CD1c-positive myeloid dendritic cell (primary cell): Measurements from ENCODE around the gene DGKH.
"Not testable (repeated sequence)": the region's sequence is repeated elsewhere in the genome, so short reads cannot be mapped to it uniquely, and the experiment has no call there.

Source experiments
- DNase-seq: peaks from one replicate; pipeline ENCODE4 v3.0.0-alpha.2; 2016; ENCODE audit errors: extremely low spot score

Gene DGKH

DNA sequence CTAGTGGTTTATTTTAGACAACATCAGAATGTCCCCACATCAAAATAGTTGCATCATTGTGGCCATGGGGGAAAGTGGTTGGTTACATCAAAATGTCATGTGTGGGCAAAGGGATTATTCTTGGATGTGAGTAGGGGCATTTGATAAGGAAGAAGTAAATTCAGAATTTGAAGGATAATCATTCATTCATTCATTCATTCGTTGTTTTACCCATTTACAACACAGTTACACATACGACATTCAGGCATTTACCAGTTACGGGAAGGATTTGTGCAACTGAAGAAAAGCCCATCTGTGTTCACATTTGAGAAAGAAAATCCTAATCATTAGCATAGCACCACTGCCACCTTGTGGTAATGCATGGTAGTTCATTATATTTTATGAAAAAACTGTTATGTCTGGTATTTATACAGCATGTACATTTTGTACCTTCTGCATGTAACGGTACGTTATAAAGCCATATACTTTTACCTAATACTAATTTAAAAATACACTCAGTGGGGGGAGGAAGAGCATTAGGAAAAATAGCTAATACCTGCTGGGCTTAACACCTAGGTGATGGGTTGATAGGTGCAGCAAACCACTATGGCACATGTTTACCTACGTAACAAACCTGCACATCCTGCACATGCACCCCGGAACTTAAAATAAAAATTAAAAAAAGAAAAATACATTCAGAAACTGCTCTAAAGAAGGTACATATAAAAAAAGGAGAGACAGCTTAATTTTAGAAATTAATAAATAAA lies 62.1 kb downstream of the DGKH start:
- DNase-seq: peak; percentile 83

DNA sequence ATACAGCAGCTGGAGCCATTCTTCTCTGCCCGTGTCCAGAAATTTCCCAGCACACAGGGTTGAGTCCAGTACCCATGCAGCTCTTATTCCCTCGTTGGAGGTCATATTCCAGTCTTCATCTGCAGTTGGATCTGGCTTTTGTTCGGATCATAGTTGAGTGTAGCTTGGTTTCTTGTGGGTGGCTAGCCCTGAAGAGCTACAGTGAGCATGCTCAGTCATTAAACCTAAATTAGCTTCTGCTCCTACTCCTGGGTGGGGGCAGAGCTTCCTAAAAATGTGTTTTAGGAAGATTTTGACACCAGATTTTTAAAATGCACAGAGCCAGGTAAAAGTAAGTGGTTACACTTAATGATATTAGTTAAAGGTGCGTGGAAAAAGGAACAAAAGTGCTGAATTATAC lies 64.4 kb downstream of the DGKH start:
- DNase-seq: no peak

DNA sequence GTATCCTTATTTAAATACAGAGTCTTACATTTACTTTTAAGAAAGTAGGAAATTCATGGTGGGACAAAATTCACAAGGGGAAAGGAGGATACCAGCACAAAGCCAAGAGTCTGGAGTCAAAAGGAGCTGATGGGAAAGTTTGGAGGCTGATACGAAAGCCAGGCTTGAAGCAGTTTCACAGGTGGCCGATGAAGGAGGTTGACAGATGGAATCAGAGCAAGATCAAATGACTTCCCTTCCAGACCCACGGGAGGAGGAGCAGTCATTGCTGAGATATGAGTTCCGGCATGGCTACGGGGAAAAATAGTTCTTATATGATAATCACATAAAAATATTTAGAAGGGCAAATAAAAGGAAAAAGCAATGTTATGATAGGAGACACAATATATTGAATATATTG lies 65.0 kb downstream of the DGKH start:
- DNase-seq: no peak

DNA sequence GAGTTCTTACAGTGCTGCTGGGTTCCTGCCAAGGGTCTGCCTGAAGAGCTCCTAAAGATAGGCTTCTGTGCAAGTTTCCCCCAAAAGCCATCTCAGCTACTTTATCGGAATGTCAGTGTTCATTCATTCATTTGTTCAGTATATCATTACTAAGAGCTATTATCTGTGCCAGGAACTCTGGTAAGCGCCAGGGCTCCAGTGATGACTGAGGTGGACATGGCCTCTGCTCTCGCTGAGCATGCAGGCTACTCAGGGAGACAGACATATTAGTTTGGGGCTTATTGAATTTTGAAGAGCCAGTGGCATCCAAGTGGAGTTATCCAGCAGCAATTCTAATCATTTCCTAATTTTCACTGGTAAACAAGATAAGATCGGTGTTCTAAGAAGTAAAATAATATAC lies 65.8 kb downstream of the DGKH start:
- DNase-seq: no peak

DNA sequence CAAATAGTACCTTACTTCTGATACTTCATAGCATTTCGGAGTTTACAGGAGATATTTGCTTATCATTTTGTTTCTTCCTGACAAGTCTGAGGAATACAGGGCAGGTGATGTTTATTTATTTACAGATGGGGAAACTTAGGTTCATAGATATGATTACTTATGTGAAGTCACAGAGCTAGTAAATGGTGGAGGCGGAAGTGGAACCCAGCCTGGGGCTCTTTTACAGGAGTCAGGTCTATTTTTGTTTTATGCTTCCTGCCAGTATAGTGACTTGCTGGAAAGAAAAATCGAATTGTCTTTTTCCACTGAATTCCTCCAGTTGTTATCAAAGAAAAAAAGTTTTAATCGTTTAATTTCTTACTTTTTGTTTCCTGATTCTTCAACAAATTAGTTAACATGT lies 66.5 kb downstream of the DGKH start:
- no peak for DNase-seq

DNA sequence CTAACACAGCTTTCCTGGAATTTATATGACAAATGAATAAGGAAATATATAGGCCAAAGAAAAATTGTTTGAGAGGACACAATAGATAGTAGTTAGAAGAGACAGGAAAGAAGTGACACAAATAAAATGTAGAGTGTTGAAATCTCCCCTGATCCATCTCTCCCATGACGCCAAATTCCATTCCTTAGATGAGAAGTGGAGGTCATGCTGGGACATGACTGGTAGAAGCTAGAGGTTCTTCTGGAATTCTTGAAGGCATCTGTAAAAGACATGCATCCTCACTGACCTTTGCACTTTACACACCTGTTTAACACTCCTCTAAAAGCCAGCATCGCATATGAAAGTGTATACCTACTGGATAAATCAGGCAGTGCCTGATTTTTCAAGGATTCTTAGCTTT lies 67.8 kb downstream of the DGKH start:
- DNase-seq: no peak

DNA sequence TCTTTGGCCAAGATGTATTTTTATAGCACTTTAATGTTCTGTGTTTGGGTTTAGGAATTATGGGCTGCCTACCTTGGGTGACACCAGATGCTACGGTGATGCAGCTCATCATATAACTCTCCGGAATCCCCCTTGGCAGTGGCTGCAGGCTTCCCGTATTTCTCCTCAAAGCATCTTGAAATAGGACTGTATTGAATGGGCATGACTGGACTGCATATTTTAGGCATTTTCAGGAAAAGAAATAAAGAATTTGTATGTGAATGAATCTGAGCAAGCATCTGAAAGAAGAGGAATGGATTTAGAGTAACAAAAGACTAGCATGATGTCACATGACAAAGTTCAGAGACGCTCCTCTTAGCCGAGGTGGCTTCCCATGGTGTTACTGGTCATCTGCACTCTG lies 70.6 kb downstream of the DGKH start:
- no peak for DNase-seq

DNA sequence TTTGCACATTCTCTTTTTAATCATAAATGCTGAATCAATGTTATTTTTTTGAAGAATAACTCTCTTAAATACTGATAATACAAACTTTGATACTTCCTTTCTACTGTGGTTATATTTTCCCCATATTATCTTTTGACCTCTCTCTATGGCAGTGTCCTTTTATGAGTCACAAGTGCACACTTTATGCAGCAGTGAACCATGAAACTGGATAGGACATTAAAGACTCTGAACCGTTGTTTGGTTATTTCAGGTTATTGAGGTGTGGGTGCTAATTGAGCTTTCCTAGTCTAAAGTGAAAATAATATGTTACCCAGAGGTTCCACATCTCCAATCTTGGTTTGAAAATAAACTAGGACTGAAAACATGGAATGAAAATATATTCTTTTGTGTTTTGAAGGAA lies 71.4 kb downstream of the DGKH start:
- DNase-seq: no peak

DNA sequence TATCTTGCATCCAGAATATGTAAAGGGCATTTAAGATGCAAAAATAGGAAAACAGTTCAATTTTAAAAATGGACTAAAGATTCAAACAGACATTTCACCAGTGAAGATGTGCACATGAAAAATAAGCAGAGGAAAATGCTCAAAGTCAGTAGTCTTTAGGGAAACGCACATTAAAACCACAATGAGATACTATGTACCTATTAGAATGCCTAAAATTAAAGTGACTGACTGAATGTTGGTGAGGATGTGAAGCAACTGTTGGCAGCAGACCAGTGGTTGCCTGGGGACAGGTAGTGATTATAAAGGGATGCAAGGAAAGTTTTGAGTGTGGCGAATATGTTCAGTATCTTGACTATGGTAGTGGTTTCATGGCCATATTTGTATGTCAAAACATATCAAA lies 75.2 kb downstream of the DGKH start:
- no peak for DNase-seq

DNA sequence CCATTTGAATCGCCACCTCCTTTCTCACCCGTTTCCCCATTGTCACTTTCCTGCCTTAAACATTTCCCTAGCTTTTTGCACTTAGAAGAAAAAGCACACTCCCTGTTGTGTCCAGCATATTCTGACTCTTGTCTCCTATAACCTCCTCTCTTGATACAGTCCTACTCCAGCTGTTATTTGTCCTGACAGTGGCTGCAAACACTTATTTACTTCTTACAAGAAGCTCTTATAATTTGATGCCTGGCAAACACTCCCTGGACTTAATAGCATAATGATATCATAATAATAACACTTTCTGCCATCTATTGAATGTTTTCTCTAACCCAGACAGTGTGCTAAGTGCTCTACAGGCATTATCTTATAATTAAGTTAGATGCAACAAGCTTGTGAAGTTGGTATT lies 76.6 kb downstream of the DGKH start:
- DNase-seq: no peak

DNA sequence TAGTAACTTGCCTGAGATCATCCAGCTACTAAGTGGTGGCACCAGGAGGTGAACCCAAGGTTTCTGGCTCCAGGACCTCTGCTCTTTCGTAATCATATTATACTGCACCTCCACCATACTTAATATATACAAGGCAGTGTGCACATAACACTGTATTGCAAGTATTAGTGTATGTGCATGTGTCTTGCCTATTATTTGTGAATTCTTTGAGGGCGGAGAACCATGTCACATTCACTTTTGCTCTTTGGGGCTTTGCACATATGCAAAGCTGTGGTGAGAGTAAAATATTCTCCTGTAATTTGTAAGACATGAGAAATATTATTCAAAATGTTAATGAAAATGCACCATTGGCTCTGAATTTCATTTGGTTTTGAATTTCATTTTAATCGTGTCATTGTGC lies 78.6 kb downstream of the DGKH start:
- DNase-seq: no peak

DNA sequence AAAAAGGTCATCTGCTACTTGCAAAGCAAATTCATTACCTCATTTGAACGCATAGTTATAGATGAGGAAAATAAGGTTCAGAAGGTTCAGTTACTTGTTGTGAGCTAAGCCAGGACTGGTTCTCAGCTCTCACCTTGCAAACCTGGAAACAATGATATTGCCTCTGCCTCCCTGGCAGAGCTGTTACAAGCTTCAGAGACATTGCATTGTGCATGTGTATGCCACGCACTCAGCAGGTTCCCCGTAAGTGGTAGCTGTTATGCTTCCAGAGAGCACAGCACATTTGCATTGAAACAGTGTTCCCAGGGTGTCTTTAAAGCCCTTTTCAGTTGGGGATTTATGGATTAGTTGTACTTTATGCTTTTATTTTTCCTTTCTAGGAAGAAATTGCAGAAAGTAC lies 80.6 kb downstream of the DGKH start:
- DNase-seq: no peak

DNA sequence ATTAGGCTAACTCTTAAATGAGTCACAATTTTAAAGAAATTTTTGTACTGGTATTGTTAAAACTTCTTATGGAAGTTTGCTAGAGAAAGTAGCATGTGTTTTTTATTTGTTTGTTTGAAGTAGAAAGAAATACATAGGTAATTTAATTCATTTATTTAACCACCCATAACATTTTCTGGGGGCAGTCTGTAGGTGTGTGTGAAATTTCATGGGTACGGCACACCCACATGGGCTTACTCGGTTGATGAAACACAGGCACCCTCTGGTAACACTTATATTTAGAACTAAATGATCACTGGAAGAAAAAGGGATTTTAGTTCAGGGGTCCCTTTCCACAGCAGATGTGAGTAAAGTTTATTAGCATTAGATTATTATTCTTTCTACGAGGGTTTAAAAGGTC lies 88.1 kb downstream of the DGKH start:
- no peak for DNase-seq

DNA sequence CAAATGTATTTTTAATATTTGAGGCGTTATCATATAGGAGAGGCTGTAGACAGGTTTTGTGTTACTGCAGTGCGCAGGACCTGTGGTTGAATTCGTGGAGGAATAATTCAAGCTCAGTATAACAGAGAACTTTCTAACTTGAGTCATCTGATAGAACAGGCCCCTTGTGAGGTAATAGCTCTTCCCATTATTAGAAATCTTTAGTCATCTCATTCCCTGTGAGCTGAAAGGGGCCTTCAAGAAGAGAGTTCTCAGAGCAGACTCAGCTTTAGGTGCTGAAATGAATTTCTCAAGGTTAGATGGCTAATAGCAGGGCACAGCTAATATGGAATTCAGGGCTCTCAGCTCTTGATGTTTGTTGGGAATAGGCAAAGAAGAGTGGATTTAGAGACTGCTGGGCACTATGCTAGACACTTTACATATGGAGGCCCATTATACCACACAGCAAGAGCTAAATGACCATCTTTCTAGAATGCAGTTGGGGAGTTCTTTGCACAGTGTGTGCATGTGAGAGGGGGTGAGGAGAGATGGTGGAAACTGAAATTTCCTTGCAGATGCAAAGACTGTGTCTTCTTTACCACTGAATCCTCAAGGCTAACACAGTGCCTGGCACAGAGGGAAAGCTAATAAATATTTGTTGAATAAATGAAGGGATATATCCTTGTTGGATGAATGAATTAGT lies 89.5 kb downstream of the DGKH start:
- DNase-seq: no peak

DNA sequence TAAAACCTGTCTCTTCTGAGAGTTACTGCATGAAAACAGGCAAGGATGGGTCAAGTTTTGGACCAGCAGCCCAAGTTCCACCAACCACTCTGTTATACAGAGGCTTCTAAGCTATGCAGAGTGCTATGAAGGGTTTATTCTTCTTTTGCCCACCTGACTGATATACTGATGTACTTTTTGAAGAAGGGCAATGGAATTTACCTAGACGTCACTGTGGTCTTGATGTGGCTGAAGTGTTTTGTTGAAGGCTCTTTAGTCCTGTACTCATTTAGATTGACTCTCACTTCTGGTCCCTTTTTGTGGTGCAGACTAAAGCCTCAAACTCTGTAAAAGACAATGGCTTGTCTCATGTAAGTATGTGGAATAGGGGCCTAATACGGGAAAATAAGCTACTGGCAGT lies 92.0 kb downstream of the DGKH start:
- no peak for DNase-seq

DNA sequence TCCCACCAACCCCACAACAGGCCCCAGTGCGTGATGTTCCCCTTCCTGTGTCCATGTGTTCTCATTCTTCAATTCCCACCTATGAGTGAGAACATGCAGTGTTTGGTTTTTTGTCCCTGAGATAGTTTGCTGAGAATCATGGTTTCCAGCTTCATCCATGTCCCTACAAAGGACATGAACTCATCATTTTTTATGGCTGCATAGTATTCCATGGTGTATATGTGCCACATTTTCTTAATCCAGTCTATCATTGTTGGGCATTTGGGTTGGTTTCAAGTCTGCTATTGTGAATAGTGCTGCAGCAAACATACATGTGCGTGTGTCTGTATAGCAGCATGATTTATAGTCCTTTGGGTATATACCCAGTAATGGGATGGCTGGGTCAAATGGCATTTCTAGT lies 92.6 kb downstream of the DGKH start:
- DNase-seq: not testable (repeated sequence)

DNA sequence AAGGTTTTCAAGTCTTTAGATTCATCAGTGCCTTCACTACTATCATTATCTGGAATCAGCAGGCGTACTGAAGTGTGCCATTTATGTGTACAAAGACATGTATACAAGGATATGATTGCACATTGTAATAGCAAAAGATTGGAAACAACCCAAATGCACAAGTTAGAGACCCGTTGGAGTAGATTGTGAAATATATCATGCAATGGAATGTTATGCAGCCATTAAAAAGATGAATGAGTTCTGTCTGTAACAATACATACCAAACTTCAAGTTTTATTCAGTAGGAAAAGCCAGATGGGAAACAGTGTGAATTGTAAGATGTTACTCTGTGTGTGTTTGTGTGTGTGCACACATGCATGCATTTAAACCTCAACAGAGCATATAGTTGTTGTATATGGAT lies 97.9 kb downstream of the DGKH start:
- no peak for DNase-seq

DNA sequence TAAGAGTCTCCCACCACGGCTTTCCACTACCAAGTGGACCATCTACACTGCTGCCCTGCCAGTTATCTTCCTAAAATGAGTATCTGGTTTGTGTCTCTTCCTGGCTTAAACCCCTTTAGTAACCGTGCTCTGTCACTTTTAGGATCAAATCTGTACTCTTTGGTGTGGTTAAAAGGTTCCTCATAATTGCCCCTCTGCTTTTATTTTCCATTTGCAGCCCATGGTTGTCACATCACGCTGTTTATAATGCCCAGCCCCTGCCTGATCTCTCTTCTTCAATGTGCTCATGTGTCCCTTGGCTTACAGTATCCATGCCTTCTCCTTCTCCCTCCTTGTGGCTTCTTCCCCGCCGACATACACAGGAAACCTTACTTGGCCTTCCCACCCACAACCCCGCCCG lies 100.1 kb downstream of the DGKH start:
- no peak for DNase-seq

DNA sequence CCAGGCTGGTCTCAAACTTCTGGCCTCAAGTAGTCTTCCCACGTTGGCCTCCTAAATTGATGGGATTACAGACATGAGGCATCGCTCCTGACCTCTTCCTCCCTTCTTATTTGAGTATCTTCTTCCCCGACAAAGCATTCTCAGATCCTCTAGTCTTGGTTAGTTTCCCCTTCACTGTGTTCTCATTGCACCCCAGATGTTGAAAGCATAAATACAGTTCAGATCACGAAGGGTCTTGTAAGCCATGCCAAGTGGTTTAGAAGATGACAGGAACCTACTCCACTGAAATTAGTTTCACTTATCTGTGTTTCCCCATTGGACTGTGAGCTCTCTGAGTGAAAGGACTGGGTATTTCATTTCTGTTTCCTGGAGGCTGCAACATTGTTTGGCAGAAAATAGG lies 100.7 kb downstream of the DGKH start:
- DNase-seq: no peak

DNA sequence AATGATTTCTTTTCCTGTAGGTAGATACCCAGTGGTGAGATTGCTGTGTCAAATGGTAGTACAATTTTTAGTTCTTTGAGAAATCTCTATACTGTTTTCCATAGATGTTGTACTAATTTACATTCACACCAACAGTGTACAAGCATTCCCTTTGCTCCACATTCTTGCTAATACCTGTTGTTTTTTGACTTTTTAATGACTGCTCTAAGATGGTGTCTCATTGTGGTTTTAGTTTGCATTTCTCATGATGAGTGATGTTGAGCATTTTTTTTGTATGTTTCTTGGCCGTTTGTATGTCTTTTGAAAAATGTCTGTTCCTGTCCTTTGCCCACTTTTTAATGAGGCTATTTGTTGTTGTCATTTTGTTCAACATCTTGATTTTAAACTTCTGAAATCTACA lies 103.3 kb downstream of the DGKH start:
- no peak for DNase-seq

DNA sequence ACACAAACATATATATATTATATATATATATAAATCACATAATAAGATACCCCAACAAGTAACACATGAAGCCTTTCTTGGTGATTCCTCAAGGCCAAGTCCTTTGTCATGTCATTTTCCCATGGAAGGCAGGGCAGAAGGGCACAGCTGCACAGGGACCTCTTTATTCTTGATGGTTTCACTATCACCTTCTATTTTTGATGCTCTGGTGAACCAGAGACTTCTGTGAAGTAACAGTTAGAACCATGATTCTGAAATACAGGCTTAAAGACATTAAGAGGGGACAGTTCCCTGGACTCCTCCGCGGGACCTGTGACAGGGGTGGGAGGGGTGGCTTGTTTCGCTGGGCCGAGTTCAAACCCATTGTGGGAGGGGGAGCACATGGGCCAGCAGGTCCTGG lies 104.0 kb downstream of the DGKH start:
- no peak for DNase-seq

DNA sequence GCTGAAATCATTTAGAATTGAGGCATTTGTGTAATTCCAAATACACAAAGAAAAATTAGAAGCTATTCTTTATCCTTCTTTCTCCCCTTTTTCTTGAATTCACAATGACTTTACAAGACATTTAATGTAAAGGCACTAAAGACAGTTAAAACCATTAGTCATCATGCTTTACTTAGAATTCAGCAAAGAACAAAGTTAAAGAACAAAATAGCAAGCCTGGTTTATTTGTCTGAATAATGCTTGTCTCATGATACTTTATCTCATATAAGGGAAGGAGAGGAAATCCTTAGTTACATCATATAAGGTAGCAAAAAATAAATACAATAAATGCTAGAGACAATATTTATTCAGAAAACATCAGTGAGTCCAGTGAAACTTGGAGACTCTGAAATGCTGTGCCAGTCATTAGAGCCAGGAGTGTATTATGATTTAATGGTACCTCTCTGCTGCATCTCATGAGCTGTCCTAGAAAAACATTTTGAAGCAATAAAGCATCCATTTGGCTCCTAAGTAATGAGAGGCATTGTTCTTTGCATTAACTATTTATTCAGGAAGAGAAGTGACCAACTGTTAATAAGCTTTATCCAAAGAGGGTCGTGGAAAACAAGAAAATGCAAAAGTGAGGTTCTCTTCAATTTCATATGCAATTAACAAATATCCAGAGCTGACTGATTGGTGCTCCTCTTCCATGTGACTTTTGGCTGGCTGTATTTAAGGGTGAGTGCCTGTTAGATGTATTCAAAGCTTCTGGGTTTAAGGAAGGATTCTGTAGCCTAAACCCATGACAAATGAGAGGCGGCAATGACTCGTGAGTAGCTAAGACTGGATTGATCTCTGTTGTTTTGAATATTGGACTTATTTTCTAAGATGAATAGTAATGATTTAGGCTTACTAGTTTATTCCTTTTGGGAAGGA lies 105.0 kb downstream of the DGKH start:
- no peak for DNase-seq

DNA sequence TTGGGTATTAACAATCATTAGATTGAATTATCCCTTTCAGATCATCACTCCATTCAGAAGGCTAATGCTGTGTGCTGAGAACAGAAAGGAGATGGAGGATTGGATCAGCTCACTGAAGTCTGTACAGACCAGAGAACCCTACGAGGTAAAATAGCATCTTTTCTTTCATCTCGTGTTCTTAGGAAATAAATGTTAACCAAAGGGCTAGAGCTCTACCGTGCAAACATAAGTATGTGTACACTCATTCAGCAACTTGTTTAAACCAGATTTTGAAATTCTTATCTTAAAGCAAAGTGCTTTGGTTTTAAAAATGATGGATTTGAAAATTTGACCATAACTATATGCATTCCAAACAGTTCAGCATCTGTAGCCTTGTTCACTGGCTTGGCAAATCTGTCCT lies 106.8 kb downstream of the DGKH start:
- DNase-seq: no peak
